NCI-H748 (cell line): ENCODE results near the gene ZNF574.
"Not testable (repeated sequence)": the region's sequence is repeated elsewhere in the genome, so short reads cannot be mapped to it uniquely, and the experiment has no call there.

Source experiments
- DNase-seq: peaks from one replicate; lab custom pipeline; 2025; ENCODE audit not compliant: unreplicated experiment; lab: John Stamatoyannopoulos, UW

ZNF574 gene, protein sequence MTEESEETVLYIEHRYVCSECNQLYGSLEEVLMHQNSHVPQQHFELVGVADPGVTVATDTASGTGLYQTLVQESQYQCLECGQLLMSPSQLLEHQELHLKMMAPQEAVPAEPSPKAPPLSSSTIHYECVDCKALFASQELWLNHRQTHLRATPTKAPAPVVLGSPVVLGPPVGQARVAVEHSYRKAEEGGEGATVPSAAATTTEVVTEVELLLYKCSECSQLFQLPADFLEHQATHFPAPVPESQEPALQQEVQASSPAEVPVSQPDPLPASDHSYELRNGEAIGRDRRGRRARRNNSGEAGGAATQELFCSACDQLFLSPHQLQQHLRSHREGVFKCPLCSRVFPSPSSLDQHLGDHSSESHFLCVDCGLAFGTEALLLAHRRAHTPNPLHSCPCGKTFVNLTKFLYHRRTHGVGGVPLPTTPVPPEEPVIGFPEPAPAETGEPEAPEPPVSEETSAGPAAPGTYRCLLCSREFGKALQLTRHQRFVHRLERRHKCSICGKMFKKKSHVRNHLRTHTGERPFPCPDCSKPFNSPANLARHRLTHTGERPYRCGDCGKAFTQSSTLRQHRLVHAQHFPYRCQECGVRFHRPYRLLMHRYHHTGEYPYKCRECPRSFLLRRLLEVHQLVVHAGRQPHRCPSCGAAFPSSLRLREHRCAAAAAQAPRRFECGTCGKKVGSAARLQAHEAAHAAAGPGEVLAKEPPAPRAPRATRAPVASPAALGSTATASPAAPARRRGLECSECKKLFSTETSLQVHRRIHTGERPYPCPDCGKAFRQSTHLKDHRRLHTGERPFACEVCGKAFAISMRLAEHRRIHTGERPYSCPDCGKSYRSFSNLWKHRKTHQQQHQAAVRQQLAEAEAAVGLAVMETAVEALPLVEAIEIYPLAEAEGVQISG

DNA sequence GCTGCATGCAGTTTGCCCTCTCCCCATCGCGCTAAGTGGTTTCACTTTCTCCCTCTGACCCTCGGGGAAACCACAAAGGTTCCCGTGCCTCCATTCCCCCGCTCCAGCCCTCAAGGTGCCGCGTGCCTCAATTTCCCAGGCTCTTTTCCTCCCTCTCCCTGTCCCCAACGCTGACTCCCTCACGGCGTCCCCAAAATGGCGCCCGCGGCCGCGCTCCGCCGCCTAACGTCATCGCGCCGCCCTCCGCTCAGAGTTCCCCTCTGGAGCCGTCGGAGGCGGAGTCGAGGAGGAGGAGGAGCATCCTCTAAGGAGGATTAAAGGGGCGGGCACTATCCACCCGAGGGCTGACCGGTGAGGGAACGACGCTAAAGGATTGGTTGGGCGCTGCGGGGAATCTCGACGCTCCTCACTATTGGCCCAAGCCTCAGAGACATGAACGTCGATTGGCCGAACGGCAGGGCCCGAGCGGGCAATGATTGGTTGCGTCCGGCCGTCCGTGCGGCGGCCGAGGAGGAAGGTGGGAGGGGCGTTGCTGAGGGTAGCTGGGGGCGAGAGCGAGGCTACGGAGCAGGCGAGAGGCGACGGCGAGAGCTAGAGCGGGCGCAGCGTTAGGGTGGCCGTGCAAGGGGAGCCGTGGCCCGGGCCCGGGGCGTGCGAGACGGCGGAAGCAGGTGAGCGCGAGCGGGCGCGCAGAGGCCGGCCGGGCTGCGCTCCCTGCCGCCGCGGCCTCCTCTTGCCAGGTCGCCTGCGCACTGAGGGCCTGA lies at the start of gene ZNF574:
TSS of gene ZNF574 (plus strand) at position 551 of the 764 bp plus-strand sequence. CDS start 2,441 bp downstream, outside the sequence.
- peak; percentile 100 for DNase-seq

DNA sequence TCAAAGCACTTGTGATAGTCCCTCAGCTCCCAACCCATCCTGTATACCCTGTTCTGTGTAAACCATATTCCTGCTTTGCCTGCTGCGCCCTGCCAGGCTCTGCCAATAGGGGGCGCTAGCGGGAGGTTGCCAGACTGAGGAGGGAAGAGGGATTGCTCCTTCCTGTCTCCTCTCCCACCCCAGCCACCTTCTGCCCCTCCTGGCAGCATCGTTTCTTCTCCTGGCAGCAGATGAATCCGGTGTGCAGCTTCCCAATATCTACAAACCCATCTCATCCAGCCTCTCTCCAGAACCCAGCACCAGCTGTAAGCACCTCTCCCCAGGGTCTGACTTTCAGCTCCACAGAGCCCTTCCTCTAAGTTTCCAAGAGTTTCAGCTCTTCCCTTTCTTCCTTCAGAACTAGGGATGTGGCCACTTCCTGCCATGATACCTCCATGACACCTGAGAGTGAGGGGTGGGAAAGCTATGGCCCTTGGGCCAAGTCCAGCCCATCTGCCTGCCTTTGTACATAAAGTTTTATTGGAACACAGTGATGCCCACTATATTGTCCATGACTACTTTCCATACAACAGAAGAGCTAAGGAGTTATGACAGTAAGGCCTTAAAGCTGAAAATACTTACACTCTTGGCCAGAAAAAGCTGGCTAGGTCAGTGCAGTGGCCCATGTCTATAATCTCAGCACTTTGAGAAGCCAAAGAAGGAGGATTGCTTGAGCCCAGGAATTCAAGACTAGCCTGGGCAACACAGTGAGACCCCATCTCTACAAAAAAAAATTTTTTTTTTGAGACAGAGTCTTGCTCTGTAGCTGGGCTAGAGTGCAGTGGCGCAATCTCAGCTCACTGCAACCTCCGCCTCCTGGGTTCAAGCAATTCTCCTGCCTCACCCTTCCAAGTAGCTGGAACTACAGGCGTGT lies 47.4 kb upstream of the ZNF574 start:
- peak; percentile 60 for DNase-seq

DNA sequence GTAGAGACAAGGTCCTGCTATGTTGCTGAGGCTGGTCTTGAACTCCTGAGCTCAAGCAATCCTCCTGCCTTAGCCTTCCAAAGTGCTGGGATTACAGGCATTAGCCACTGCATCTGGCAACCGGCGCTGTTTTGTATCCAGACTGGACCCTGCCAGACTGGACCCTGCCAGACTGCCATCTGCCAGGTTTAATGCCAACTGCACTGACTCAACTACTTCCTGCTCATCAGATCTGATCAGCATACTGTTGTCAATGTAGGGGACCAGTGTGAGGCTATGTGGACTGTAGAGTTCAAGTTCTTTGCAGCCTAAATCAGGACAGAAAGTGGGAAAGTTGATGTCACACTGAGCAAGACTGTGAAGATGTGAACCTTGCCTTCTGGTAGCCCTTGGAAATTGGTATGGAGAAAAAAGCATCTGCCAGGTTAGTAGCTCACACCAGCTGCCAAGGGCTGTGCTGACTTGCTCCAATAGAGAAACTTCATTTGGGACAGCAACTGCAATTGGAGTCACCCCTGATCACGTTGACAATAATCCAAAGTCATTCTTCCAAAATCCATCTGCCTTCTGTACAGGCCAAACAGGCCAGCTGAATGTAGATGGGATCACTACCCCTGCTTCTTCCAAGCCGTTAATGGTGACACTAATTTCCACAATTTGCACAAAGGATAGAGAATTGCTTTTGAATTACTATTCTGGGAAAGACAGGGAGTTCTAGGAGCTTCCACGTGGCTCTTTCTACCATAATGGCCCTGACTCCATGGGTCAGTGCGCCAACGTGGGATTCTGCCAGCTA lies 45.1 kb upstream of the ZNF574 start:
- DNase-seq, result no peak

DNA sequence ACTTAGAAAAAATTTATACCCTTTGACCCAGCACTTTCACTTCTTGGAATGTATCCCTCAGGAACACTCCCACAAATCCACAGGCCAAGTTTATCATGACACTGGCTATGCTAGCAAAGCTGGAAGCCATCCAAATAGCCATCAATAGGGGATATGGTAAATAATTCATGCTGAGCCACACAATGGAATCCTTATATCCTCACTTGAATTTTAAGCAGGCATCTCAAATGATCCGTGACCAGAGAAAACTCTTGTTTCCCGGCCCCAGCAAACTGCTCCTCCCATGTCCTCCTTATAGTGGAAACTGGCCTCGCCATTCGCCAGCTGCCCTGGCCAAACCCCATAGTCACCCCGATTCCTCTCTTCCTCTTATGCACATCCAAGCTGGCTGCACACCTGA lies 43.5 kb upstream of the ZNF574 start:
- peak; percentile 100 for DNase-seq

DNA sequence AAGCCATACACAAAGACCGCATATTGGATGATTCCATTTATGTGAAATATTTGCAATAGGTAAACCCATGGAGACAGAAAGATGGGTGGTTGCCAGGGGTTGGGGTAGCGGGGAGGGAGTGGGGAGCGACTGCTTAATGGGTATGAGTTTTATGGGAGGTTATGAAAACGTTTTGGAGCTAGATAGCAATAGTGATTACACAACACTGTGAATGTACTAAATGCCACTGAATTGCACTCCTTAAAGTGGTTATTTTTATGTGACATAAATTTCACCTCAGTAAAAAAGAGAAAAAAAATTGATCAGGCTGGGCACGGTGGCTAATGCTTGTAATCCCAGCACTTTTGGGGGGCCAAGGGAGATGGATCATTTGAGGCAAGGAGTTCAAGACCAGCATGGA lies 42.6 kb upstream of the ZNF574 start:
- DNase-seq, result no peak

DNA sequence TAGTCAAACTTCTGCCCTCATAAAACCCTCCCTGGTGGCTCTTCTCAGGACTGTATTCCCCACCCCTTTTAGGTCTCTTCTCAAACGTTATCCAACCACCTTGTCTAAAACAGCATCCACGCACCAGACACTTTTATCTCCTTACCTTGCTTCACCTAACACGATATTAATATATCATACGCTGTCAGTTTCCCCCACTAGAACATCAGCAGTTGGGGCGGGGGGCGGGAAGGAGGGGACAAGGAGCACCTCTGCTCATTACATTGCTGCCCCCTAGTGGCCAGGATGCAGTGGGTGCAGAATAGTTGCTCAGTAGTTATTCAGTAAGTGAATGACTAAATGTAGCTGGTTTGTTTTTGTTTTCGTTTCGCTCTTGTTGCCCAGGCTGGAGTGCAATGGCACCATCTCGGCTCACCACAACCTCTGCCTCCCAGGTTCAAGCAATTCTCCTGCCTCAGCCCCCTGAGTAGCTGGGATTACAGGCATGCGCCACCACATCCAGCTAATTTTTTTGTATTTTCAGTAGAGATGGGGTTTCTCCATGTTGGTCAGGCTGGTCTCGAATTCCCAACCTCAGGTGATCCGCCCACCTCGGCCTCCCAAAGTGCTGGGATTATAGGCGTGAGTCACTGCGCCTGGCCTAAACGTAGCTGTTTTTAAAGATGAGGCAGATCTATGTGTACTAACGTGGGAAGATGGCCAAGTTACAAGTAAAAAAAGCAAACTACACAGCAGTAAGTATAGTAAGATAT lies 41.1 kb upstream of the ZNF574 start:
- peak; percentile 78 for DNase-seq

DNA sequence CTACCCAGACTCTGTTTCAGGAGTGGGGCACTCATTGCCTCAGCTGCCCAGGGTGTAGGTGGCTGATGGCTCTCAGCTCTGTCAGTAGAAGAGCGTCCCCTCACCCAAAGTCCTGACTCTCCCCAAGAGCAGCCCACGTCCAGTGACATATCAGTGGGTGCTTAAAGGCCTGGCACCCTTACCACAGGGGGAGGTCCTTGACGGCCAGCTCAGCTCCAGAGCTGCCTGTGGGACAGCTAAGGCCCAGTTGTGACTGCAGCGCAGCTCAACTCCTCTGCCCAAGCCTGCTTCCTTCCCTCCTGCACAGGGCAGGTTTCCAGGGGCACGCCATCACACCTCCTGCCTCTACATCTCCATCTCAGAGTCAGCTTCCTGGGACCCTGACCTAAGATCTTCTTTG lies 38.3 kb upstream of the ZNF574 start:
- no peak for DNase-seq

DNA sequence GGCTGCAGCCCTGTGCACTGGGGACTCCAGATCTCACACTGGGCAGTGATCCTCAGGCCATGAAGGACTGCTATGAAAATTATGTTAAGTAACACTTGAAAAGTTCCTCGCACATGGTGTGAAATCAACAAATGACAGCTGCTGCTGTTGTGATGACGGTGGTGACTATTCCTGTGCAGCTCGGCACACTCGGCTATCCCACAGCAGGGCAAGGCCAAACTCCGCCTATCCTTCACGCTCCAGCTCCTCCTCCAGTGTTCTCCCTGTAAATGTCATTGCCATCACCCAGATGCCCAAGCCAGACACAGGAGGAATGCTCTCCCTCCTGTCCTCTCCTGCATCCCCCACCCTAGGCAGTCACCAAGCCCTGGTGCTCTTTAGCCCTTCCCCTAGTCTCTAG lies 37.3 kb upstream of the ZNF574 start:
- no peak for DNase-seq

DNA sequence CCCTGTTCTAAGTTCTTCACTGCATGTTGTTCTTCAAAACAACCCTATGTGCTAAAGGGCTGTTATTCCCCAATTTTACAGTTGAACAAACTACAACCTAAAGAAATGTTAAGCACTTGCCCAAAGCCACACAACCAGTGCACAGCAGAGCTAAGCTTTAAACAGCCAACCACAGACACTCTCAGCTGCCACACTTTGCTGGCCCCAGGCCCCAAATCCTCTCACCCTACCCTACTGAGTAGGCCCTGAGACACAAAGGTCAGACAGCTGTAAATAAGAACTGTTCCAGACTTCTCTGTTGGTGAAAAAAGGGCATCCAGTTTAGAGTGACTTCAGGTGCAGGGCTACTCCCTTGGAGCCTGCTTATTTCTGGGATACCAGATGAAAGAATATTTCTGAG lies 35.9 kb upstream of the ZNF574 start:
- DNase-seq, result no peak

DNA sequence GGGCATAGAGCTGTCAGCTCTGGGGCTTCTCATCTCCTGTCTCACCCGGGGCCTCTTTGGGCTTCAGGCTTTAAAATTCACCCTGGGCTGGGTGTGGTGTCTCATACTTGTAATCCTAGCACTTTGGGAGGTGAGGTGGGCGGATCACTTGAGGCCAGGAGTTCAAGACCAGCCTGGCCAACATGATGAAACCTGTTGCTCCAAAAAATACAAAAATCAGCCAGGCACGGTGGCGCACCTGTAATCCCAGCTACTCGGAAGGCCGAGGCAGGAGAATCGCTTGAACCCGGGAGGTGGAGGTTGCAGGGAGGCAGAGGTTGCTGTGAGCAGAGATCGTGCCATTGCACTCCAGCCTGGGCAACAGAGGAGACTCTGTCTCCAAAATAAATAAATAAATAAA lies 35.5 kb upstream of the ZNF574 start:
- not testable (repeated sequence) for DNase-seq

DNA sequence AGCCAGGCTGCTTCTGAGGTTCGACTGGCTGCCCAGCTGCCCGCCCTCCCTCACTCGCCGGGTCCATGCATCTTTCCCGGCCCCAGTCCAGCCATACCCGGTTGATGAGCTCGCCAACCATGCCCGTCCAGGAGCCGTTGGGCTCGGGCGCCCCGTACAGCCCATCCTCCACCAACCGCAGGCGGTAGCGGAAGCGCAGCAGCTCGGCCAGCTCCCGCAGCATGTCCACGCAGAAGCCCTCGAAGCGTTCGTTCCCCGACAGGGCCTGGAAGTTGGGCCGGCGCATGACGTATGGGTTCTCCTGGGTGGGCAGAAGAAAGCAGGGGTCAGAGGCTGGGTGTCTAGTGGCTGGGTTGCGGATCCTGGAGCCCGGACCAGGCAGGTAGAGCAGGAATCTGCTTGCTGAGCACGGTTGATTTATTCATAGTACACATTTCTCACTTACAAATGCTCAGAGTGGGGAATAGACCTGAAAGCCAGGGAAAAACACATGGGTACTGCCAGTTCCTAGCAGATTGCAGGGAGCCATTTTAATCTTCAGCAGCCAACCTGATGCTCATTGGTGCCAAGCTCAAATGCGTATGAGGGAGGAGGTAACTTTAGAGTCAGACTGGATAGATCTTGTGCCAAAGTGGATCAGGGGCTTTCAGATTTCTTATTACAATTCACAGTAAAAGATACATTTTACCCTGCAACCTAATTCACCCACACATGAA lies 33.4 kb upstream of the ZNF574 start:
- DNase-seq, result no peak

DNA sequence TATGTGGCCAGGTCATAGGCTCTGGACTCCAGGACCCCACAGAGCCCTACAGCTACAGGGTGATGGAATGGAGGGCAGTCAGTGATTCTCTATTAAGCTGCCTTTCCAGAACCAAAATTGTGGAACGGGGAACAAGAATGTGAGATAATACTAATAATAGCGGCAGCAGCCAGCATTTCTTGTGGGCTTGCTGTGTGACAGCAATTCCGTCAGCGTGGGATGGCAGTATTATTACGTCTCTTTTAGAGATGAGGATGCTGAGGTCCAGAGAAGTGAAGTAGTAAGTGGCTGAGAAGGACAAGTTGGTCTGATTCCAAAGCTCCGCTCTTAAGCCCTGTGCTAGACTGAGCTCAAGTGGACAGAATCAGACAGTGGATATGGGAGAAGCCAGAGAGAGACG lies 30.4 kb upstream of the ZNF574 start:
- no peak for DNase-seq

DNA sequence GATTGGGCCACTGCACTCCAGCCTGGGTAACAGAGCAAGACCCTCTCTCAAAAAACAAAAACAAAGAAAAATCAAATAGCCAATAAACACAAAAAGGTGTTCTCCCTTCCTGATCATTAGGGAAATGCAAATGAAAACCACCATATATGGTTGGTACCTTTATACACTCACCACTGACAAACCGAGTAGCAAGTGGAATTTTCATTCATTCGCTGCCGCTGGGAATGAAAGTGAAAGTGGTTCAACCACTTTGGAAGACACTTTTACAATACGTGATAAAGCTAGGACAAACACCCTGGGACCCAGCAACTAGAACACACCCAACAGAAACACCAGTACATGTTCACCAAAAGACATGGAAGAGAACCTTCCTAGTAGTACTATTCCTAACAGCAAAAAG lies 27.0 kb upstream of the ZNF574 start:
- DNase-seq, result peak; percentile 61

DNA sequence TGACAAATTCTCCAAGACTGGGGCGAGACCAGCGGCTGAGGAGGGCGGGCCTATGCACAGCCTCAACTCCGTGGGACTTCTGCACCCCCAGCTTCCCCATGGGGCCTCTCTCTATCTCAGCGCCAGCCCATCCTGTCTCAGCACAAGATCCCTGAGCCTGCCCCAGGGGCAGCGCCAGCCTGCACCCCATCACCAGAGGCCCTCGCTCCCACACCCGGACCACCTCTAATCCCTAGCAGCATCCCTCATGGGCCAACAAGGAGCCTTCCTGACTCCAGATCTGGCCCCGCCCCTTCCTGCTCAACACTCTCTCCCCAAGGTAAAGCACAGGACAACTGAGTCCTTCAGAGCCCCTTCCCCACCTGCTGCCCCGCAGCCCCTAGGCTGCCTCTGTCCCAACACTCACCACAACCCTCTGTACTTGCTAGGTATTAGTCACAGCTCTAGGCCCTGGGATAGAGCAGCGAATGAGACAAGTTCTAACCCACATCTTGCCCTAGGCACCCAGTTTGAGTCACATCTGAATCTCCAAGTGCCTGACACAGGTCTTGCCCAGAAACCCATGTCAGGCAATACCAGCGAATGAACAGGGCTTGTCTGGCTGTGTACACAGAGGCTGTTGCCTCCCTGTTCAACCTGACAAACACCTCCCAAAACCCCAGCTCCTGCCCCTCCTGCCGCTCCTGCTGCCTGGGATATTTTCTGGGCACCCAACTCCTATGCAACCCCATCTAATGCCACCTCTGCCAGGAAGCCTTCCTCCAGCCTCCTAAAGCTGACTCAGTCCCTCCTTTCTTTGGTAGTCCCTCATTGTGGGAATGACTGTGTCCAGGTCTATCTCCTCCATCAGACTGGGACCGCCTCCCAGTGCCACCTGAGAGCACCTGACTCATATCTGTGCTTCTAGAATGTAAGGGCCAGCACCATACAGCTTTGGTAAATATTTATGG lies 24.5 kb upstream of the ZNF574 start:
- DNase-seq, result no peak

DNA sequence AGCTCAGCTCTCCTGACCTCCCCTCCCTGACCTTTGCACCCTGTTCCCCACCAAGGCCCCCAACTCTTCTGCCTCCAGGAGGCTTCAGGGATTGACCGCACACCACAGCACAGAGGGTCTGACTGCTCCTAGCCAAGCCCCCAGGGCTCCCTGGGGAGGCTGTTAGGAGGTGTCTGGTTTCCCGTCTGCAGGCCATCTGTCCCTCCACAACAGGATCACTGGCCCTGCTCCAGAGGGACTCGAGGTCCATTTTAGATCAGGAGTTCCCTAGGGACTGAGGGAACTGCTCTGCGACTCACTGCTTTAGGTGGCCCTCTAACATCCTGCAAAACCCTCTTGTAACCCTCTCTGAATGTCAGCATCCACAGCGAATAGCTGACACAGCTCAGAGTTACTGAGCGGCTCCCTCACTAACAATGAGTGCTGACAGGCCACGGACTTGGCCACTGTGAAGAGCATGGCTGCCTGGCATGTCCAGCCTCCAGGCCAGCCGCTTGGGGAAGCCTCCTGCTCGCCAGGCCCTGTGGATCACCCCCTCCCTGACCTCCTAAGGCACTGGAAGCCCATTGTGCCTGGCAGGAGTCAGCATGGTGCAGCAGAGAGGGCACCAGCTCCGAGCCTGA lies 23.6 kb upstream of the ZNF574 start:
- DNase-seq, result no peak
